HG03558 (cell line): ENCODE data around the gene ZNF442.
"Not testable (repeated sequence)": the region's sequence is repeated elsewhere in the genome, so short reads cannot be mapped to it uniquely, and the experiment has no call there.

Experiments
- ATAC-seq: cut with Tn5 transposase; IDR thresholded peaks from one replicate; pipeline ENCODE4 v1.9.1; 2021; ENCODE audit warnings: moderate number of reproducible peaks; ENCODE audit not compliant: unreplicated experiment; ENCODE audit errors: extremely low read depth

Gene ZNF442

GRCh38 chr19:12365236-12366162 is at the start of gene ZNF442:
TSS of gene ZNF442 (minus strand) at chr19:12365683. CDS start at chr19:12363631, 2,052 bp downstream.
- ATAC-seq: peak; percentile 55

DNA sequence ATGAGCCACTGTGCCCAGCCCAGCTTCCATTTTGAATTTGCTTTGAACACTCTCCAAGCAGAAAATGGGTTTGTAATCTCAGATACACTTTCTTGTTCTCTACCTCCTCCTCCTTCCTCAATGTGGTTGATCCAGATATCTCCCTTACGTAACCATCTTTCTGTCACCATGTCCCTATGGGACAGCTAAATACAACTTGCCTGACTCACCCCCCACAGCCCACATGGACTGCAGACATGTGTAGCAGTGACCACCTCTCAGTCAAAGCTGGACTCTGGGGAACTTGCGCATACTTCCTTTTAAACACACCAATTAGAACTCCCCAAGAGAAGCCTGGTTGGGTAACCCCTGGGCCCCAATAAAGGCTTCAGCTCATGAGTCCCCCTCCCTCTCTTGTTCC is 46.4 kb upstream of the ZNF442 start:
- no peak for ATAC-seq

- peak; percentile 79 for ATAC-seq
Observed at GRCh38 chr19:12400633-12401502, 35.4 kb upstream of the ZNF442 start, which contains the start of gene ZNF799. TSS of gene ZNF799 (minus strand) at chr19:12401271. CDS start at chr19:12401070, 201 bp downstream.

GRCh38 chr19:12399901-12400632 is 34.6 kb upstream of the ZNF442 start:
- ATAC-seq: peak; percentile 15

DNA sequence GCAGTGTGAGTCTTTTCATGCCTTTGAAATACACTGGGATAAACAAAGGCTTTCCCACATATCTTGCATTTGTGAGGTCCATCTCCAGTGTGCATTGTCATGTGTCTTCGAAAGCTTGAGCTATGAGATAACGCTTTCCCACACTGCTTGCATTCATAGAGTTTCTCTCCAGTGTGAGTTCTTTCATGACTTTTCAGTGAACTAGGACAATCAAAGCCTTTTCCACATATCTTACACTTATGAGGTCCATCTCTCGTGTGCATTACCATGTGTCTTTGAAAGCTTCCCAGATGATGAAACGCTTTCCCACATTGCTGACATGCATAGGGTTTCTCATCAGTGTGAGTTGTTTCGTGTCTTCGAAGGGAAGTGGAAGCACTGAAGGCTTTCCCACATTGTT is 25.7 kb upstream of the ZNF442 start:
- not testable (repeated sequence) for ATAC-seq

GRCh38 chr19:12386365-12386764 is 20.9 kb upstream of the ZNF442 start:
- ATAC-seq: not testable (repeated sequence)

GRCh38 chr19:12380444-12380737 is 14.9 kb upstream of the ZNF442 start:
- no peak for ATAC-seq

- ATAC-seq: no peak
Observed at GRCh38 chr19:12379732-12380443, 14.4 kb upstream of the ZNF442 start.

GRCh38 chr19:12374026-12374425 is 8.5 kb upstream of the ZNF442 start:
- ATAC-seq: no peak

GRCh38 chr19:12364391-12365235 is 870 bp downstream of the ZNF442 start:
- ATAC-seq: no peak

DNA sequence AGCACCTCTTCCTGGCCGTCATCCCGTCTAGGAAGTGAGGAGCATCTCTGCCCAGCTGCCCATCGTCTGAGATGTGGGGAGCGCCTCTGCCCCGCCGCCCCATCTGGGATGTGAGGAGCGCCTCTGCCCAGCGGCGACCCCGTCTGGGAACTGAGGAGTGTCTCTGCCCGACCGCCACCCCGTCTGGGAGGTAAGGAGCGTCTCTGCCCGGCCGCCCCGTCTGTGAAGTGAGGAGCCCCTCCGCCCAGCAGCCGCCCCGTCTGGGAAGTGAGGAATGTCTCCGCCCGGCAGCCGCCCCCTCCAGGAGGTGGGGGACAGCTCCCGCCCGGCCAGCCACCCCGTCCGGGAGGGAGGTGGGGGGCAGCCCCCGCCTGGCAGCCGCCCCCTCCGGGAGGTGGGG is 3.2 kb downstream of the ZNF442 start:
- not testable (repeated sequence) for ATAC-seq

DNA sequence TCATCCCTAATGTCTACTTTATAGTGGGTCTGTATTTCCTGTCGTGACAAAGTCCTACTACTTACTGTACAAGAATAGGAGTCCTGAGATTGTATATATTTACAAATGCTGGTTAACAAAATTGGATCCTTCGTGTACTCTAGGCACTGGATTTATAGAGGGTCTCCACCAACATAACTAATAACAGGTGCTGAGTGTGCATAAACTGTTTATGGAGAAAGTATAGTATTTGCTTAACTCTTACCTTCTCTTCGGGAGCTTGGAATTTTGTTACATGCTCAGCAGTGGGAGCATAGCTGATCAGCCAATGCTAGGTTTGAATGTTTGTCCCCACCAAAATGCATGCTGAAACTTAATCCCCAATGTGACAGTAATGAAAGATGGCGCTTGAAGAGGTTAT is 12.1 kb downstream of the ZNF442 start:
- no peak for ATAC-seq

DNA sequence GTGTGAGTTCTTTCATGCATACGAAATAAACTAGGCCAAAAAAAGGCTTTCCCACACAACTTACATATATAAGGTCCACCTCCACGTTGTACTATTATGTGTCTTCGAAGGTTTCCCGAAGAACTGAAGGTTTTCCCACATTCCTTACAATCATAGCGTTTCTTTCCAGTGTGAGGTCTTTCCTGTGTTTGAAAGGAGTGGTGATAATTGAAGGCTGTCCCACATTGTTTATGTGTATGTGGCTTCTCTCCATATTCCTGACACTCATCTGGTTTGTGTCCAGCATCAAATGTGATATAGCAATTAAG is 14.6 kb downstream of the ZNF442 start:
- no peak for ATAC-seq

DNA sequence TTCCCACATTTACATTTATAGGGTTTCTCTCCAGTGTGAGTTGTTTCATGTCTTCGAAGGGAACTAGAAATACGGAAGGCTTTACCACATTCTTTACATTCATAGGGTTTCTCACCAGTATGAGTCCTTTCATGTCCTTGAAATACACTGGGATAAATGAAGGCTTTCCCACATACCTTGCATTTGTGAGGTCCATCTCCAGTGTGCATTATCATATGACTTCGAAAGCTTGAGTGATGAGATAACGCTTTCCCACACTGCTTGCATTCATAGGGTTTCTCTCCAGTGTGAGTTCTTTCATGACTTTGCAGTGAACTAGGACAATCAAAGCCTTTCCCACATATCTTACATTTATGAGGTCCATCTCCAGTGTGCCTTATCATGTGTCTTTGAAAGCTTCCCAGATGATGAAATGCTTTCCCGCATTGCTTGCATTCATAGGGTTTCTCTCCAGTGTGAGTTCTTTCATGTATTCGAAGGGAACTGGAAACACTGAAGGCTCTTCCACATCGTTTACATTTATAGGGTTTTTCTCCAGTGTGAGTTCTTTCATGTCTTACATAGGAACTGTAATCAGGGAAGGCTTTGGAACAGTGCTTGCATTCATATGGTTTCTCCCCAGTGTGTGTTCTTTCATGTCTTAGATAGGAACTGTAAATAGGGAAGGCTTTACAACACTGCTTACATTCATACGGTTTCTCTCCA is 15.1 kb downstream of the ZNF442 start:
- ATAC-seq: no peak

GRCh38 chr19:12346896-12347295 is 18.6 kb downstream of the ZNF442 start:
- ATAC-seq: no peak

DNA sequence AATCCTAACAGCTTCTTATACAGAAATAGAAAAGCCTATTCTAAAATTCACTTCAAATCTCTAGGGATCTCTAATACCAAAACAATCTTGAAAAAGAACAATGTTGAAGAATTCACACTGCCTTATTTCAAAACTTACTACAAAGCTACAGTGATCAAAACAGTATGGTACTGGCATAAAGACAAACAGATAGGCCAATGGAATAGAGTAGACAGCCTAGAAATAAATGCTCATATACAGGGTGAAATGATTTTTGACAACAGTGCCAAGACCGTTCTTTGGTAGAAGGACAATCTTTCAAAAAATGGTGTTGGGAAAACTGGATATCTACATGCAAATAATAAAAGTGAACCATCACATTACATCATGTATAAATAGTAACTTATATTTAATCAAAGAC is 20.3 kb downstream of the ZNF442 start:
- no peak for ATAC-seq

- peak; percentile 60 for ATAC-seq
Observed at GRCh38 chr19:12333162-12334159, 32.0 kb downstream of the ZNF442 start, which contains the start of gene ZNF563. TSS of gene ZNF563 (minus strand) at chr19:12333633. CDS start at chr19:12333482, 151 bp downstream.
